MM.1S (cell line): ENCODE results near the gene CHSY1.

Experiments
- DNase-seq: peaks from one replicate; pipeline ENCODE4 v3.0.0-alpha.2; 2015
- H2AFZ ChIP-seq: fragments of 300-600 bp; sonication (generic); 2 replicates; pipeline ENCODE4 v1.6.0; 2016; ENCODE audit warnings: antibody characterized with exemption, low read length
- H3F3A ChIP-seq: fragments of 300-600 bp; sonication (generic); 2 replicates; pipeline ENCODE4 v1.6.1; 2016; ENCODE audit warnings: mild to moderate bottlenecking, antibody characterized with exemption, low read length, moderate library complexity, mixed read lengths; ENCODE audit not compliant: insufficient read depth
- H3K27ac ChIP-seq: fragments of 300-600 bp; sonication (generic); 2 replicates; pipeline ENCODE4 v1.5.1; 2016; ENCODE audit warnings: mild to moderate bottlenecking, low read length
- H3K27me3 ChIP-seq: fragments of 300-600 bp; sonication (generic); replicated peaks from 2 replicates; pipeline ENCODE4 v1.6.0; 2016; ENCODE audit warnings: low read length; ENCODE audit not compliant: insufficient read depth
- H3K36me3 ChIP-seq: fragments of 300-600 bp; sonication (generic); replicated peaks from 2 replicates; pipeline ENCODE4 v1.6.1; 2016; ENCODE audit warnings: mild to moderate bottlenecking, low read length, mixed read lengths; ENCODE audit not compliant: insufficient read depth
- H3K4me1 ChIP-seq: fragments of 300-600 bp; sonication (generic); 2 replicates; pipeline ENCODE4 v1.6.1; 2016; ENCODE audit warnings: low read length, mixed read lengths
- H3K4me2 ChIP-seq: fragments of 300-600 bp; sonication (generic); 2 replicates; pipeline ENCODE4 v1.6.0; 2016; ENCODE audit warnings: low read depth, low read length
- H3K4me3 ChIP-seq: fragments of 300-600 bp; sonication (generic); 2 replicates; pipeline ENCODE4 v1.5.1; 2016; ENCODE audit warnings: low read length, mixed read lengths
- H3K79me2 ChIP-seq: fragments of 300-600 bp; sonication (generic); 2 replicates; pipeline ENCODE4 v1.6.1; 2016; ENCODE audit warnings: mixed run types, low read length, mixed read lengths
- H3K9ac ChIP-seq: fragments of 300-600 bp; sonication (generic); 2 replicates; pipeline ENCODE4 v1.6.1; 2016; ENCODE audit warnings: low read length, mixed read lengths
- H3K9me2 ChIP-seq: fragments of 300-600 bp; sonication (generic); replicated peaks from 2 replicates; pipeline ENCODE4 v1.6.1; 2016; ENCODE audit warnings: mild to moderate bottlenecking, low read length, mixed read lengths; ENCODE audit not compliant: insufficient read depth
- H3K9me3 ChIP-seq: fragments of 300-600 bp; sonication (generic); replicated peaks from 2 replicates; pipeline ENCODE4 v1.6.1; 2016; ENCODE audit warnings: mild to moderate bottlenecking, low read length, mixed read lengths; ENCODE audit not compliant: insufficient read depth
- H4K20me1 ChIP-seq: fragments of 300-600 bp; sonication (generic); 2 replicates; pipeline ENCODE4 v1.6.1; 2016; ENCODE audit warnings: mild to moderate bottlenecking, low read length, moderate library complexity, mixed read lengths; ENCODE audit not compliant: insufficient read depth
- EZH2 ChIP-seq: fragments of 300-600 bp; sonication (generic); optimal IDR thresholded peaks from 2 replicates; pipeline ENCODE3; 2017; ENCODE audit warnings: low read depth, mild to moderate bottlenecking, antibody characterized with exemption, low read length, mixed read lengths
- EZH2phosphoT487 ChIP-seq: fragments of 300-600 bp; sonication (generic); IDR thresholded peaks from 2 replicates; pipeline ENCODE4 v1.6.1; 2018; ENCODE audit warnings: antibody characterized with exemption, low read length
- TF ChIP-seq, protein P1 (sequence below): fragments of 300-600 bp; sonication (generic); IDR thresholded peaks from 2 replicates; pipeline ENCODE4 v1.5.1; 2016; ENCODE audit warnings: antibody characterized with exemption, low read length, mixed read lengths

The CHSY1 gene

DNA sequence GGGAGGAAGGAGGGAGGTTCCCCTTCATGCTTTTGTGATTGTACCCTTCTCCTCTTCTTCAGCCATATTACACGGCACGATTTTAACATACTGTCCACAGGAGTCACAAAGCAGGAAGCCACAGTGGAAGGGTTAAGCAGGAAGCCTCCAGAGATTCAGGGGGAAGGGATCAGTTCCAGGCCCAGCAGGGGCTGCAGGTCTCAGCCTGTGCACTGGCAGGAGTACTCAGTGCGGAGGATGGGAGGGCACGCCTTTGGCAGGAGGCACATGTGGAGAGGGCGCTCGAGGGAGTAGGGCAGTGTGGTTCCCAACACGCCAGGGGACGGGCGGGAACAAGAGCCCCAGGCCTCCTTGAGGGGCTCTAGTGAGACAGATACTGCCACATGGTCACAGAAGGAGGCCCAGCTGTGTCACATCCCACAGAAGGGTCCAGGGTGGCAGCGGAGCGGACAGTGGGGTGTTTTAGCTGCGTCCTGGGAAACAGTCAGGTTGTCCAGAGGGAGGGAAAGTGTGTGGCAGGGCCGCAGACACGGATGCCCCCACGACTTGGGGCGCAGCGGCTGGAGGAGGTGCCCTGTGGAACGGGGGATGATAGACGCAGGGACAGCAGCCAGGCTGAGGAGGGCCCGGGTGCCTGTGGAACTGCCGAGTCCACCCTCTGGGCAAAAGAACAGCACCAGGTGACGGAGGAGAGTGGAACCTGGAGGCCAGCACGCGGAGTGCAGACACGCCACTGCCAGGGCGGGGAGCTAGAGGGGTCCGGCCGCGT lies 77.5 kb downstream of the CHSY1 start:
- Histone ChIP-seq H3K36me3 (peaks cover 21% of the 10 kb centered on the region), H3K4me2 (no peak overlapping the region), H3K9ac (no peak overlapping the region), H3K27me3 (no peaks in the 10 kb centered on the region), H3K4me1 (no peaks in the 10 kb centered on the region), H4K20me1 (no peaks in the 10 kb centered on the region), H3K9me2 (no peaks in the 10 kb centered on the region), H3K9me3 (no peaks in the 10 kb centered on the region), H3K79me2 (peaks cover 56% of the 10 kb centered on the region), H2AFZ (no peak overlapping the region), H3K4me3 (no peak overlapping the region), H3K27ac (no peak overlapping the region), H3F3A (no peaks in the 10 kb centered on the region)
- no peak for DNase-seq
- TF ChIP-seq EZH2phosphoT487 (no peak), EZH2 (no peak)
- TF ChIP-seq, protein P1, sequence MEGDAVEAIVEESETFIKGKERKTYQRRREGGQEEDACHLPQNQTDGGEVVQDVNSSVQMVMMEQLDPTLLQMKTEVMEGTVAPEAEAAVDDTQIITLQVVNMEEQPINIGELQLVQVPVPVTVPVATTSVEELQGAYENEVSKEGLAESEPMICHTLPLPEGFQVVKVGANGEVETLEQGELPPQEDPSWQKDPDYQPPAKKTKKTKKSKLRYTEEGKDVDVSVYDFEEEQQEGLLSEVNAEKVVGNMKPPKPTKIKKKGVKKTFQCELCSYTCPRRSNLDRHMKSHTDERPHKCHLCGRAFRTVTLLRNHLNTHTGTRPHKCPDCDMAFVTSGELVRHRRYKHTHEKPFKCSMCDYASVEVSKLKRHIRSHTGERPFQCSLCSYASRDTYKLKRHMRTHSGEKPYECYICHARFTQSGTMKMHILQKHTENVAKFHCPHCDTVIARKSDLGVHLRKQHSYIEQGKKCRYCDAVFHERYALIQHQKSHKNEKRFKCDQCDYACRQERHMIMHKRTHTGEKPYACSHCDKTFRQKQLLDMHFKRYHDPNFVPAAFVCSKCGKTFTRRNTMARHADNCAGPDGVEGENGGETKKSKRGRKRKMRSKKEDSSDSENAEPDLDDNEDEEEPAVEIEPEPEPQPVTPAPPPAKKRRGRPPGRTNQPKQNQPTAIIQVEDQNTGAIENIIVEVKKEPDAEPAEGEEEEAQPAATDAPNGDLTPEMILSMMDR: no peak

GRCh38 chr15:101173233-101174119 lies 78.4 kb downstream of the CHSY1 start:
- Histone ChIP-seq H3K9me2 (no peaks in the 10 kb centered on the region), H3K27me3 (no peaks in the 10 kb centered on the region), H4K20me1 (no peaks in the 10 kb centered on the region), H3K4me3 (no peak overlapping the region), H3K4me1 (no peaks in the 10 kb centered on the region), H3K4me2 (no peak overlapping the region), H3F3A (no peaks in the 10 kb centered on the region), H3K9me3 (no peaks in the 10 kb centered on the region), H2AFZ (no peak overlapping the region), H3K79me2 (peaks cover 47% of the 10 kb centered on the region), H3K36me3 (peaks cover 16% of the 10 kb centered on the region), H3K9ac (no peak overlapping the region), H3K27ac (no peak overlapping the region)
- TF ChIP-seq EZH2: no peak
- TF ChIP-seq, protein P1: no peak
- TF ChIP-seq EZH2phosphoT487: no peak
- DNase-seq: no peak

DNA sequence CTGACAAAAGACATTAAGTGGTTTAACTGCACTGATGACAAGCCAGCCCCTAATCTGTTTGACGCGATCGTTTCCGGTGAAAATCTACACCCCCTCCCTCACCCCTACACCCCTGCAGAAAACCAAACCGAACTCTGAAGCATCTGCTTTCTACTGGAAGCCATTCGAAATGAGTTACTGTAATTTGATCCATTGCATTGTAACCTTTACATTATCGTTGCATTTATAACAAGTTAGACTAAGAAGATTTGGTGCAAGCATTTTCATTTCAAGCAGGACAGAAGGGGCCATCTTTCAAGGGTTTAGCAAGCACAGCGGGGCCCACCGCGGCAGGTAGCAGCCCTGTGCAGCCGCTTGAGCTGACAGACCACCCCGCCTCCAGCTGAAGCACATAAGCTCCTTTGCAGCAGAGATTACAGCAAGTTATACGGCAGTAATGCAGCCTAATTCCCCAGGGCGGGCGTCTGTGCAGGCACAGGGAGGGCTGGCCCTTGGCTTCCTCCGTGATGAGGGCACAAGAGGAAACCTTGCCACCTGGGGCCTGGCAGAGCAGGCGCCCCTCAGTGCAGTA lies 79.3 kb downstream of the CHSY1 start:
- peaks cover 7% of the 10 kb centered on the region; the same call in 1 of the 2 replicates for H3K36me3 ChIP-seq
- no peaks in the 10 kb centered on the region for H3K9me2 ChIP-seq
- no peaks in the 10 kb centered on the region for H3F3A ChIP-seq
- TF ChIP-seq EZH2phosphoT487 (no peak), EZH2 (no peak)
- TF ChIP-seq, protein P1: no peak
- H3K27me3 ChIP-seq: no peaks in the 10 kb centered on the region
- H4K20me1 ChIP-seq: no peaks in the 10 kb centered on the region
- DNase-seq: no peak
- H3K4me1 ChIP-seq: no peaks in the 10 kb centered on the region; the same call in 1 of the 2 replicates
- no peaks in the 10 kb centered on the region for H3K9me3 ChIP-seq
- H3K4me2 ChIP-seq: no peak overlapping the region
- H3K79me2 ChIP-seq: peaks cover 39% of the 10 kb centered on the region
- no peak overlapping the region for H3K4me3 ChIP-seq
- no peak overlapping the region for H3K9ac ChIP-seq
- no peak overlapping the region for H3K27ac ChIP-seq
- no peak overlapping the region for H2AFZ ChIP-seq
